ENCODE results near the gene ZIC1.

DNA sequence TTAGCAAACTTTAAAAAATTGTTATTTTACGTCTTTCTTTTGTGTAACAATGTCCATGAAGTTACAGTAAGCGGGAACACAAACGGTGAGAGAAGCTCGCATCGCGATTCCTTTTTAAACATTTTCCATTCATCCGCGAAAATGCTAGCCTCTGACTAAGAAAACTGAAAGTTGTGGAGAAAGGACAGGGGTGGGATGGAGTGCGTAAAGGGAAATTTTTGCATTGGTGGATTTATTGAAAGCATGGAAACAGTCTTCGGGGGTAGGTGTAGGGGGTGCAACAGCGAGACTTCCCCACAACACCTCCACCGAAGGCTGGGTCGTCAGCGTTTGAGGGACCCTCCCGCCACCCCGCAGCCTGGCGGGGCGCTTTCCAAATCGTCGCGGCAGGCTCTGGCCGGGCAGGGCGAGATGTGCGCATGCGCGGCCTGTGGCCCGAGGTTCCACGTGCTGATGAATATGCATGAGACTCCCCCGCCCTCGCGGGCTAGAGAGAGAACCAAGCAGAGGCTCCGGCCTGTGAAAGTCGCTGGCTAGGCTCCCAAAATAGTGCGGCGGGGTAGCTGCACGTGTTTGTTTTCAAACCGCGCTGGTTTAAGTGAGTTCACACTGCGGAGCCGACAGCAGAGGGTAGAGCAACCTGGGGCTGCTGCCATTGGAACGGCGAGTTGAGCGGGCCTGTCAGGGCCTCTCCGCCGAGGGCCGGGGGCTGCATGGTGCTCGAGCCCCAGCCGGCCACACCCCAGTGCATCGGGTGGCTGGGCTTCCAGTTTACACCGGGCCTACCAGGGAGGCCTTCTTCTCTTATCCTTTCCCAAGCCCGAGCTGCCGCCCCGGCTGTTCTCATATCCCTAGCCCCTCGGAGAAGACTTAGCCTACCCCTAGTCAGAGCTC, 9.9 kb downstream of the ZIC1 start:
- TF ChIP-seq, protein P1, sequence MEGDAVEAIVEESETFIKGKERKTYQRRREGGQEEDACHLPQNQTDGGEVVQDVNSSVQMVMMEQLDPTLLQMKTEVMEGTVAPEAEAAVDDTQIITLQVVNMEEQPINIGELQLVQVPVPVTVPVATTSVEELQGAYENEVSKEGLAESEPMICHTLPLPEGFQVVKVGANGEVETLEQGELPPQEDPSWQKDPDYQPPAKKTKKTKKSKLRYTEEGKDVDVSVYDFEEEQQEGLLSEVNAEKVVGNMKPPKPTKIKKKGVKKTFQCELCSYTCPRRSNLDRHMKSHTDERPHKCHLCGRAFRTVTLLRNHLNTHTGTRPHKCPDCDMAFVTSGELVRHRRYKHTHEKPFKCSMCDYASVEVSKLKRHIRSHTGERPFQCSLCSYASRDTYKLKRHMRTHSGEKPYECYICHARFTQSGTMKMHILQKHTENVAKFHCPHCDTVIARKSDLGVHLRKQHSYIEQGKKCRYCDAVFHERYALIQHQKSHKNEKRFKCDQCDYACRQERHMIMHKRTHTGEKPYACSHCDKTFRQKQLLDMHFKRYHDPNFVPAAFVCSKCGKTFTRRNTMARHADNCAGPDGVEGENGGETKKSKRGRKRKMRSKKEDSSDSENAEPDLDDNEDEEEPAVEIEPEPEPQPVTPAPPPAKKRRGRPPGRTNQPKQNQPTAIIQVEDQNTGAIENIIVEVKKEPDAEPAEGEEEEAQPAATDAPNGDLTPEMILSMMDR (IDR thresholded peaks at IDR 0.05; ENCODE audit: low read depth, low read length) = no peak
- TF ChIP-seq POLR2A (IDR thresholded peaks at IDR 0.05; ENCODE audit: extremely low read depth, insufficient read length) = no peak
